Tibial artery (tissue), 4 donors: ENCODE measurements around the gene TULP3.

Experiments used
- DNase-seq, 2 donors: peaks; one replicate each; pipeline ENCODE4 v3.0.0-alpha.2; 2019
- H3K27ac ChIP-seq, 2 donors: fragments of 200-600 bp; sonication (generic) in 1 of 2; 1 replicate in 1 of 2; 2 replicates in 1 of 2; pipeline ENCODE4 v1.5.1; 2018 to 2019; ENCODE audit warnings: mild to moderate bottlenecking in 1 of 2
- H3K27me3 ChIP-seq, 2 donors: fragments of 200-600 bp; sonication (generic) in 1 of 2; one replicate each; pipeline versions ENCODE4 v1.5.1 to v1.6.0; 2016 to 2019
- H3K36me3 ChIP-seq, 3 donors: fragments of 200-600 bp; sonication (generic) in 2 of 3; one replicate each; pipeline ENCODE4 v1.5.1; 2016 to 2019; ENCODE audit warnings: mild to moderate bottlenecking in 2 of 3
- H3K4me1 ChIP-seq, 4 donors: fragments of 200-600 bp; sonication (generic) in 2 of 4; 1 replicate in 3 of 4; 2 replicates in 1 of 4; pipeline ENCODE4 v1.5.1; 2016 to 2019
- H3K4me3 ChIP-seq, 2 donors: fragments of 200-600 bp; sonication (generic) in 1 of 2; 1 replicate in 1 of 2; 2 replicates in 1 of 2; pipeline ENCODE4 v1.5.1; 2018 to 2019; ENCODE audit warnings: mild to moderate bottlenecking in 2 of 2
- H3K9me3 ChIP-seq, 3 donors: fragments of 200-600 bp; sonication (generic) in 1 of 3; one replicate each; pipeline ENCODE4 v1.5.1; 2016 to 2019
- intact Hi-C: fragments of 100-400 bp; cut with DNase I; formaldehyde crosslinking; loops from one replicate; pipeline ENCODE4 v1.15.0; 2023; ENCODE audit warnings: low total_unique reads
- TF ChIP-seq, protein P1 (sequence below), 2 experiments: fragments of 200-600 bp in 1 of 2; fragments of 450-650 bp in 1 of 2; IDR thresholded peaks; one replicate each; pipeline ENCODE4 v1.5.1; 2017 to 2019; ENCODE audit warnings: antibody characterized with exemption in 2 of 2, mild to moderate bottlenecking in 1 of 2, moderate library complexity in 1 of 2

TULP3 gene

DNA sequence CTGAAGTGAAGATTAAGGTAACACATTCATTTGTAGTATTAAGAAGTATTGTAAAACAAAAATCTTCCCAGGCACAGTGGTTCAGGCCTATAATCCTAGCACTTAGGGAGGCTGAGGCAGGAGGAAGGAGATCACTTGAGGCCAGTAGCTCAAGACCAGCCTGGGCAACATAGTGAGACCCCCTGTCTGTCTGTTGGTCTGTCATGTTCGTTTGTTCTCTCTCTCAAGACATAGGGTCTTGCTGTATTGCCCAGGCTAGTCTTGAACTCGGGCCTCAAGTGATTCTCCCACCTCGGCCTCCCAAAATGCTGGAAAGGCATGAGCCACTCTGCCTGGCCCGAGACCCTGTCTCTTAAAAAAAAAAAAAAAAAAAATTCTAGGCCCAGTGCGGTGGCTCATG is 6.7 kb downstream of the TULP3 start:
- no peaks in the 10 kb centered on the region for H3K36me3 ChIP-seq
- H3K27me3 ChIP-seq = no peaks in the 10 kb centered on the region
- intact Hi-C loops = no loop called here
- peaks cover 0 to 51% (median 18%) of the 10 kb centered on the region in 4 donors for H3K4me1 ChIP-seq
- TF ChIP-seq, protein P1, sequence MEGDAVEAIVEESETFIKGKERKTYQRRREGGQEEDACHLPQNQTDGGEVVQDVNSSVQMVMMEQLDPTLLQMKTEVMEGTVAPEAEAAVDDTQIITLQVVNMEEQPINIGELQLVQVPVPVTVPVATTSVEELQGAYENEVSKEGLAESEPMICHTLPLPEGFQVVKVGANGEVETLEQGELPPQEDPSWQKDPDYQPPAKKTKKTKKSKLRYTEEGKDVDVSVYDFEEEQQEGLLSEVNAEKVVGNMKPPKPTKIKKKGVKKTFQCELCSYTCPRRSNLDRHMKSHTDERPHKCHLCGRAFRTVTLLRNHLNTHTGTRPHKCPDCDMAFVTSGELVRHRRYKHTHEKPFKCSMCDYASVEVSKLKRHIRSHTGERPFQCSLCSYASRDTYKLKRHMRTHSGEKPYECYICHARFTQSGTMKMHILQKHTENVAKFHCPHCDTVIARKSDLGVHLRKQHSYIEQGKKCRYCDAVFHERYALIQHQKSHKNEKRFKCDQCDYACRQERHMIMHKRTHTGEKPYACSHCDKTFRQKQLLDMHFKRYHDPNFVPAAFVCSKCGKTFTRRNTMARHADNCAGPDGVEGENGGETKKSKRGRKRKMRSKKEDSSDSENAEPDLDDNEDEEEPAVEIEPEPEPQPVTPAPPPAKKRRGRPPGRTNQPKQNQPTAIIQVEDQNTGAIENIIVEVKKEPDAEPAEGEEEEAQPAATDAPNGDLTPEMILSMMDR (IDR thresholded peaks at IDR 0.05) = no peak
- no peak overlapping the region for H3K27ac ChIP-seq
- no peak overlapping the region for H3K4me3 ChIP-seq
- no peak for DNase-seq
- no peaks in the 10 kb centered on the region for H3K9me3 ChIP-seq

DNA sequence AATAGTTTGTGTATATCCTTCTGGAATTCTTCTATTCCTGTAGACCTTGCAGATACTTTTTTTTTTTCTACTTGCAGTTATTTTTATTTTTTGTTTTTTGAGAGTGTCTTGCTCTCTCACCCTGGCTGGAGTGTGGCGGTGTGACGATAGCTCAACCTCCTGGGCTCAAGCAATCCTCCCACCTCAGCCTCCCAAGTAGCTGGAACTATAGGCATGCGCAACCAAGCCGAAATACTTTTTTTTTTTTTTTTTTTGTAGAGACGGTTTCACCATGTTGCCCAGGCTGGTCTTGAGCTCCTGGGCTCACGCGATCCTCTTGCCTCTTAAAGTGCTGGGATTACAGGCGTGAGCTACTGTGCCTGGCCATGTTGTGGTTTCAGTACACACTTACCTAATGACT is 10.0 kb downstream of the TULP3 start:
- DNase-seq = no peak
- TF ChIP-seq, protein P1 (IDR thresholded peaks at IDR 0.05) = no peak
- intact Hi-C loops = no loop called here

GRCh38 chr12:2902272-2902880 is 11.7 kb downstream of the TULP3 start:
- peaks cover 0 to 13% (median 3%) of the 10 kb centered on the region in 4 donors for H3K4me1 ChIP-seq
- TF ChIP-seq, protein P1 (IDR thresholded peaks at IDR 0.05) = no peak
- no peak overlapping the region for H3K27ac ChIP-seq
- no peaks in the 10 kb centered on the region for H3K27me3 ChIP-seq
- peak in 1 of 2 donors; percentile 35 for DNase-seq
- H3K4me3 ChIP-seq = no peak overlapping the region
- intact Hi-C loops = no loop called here
- H3K36me3 ChIP-seq = no peaks in the 10 kb centered on the region
- no peaks in the 10 kb centered on the region for H3K9me3 ChIP-seq

More for the DNA sequence above, 10.0 kb downstream of the TULP3 start:
- H3K36me3 ChIP-seq = no peaks in the 10 kb centered on the region
- H3K9me3 ChIP-seq = no peaks in the 10 kb centered on the region
- H3K27ac ChIP-seq = no peak overlapping the region
- peaks cover 0 to 22% (median 5%) of the 10 kb centered on the region in 4 donors for H3K4me1 ChIP-seq
- H3K4me3 ChIP-seq = no peak overlapping the region
- no peaks in the 10 kb centered on the region for H3K27me3 ChIP-seq

DNA sequence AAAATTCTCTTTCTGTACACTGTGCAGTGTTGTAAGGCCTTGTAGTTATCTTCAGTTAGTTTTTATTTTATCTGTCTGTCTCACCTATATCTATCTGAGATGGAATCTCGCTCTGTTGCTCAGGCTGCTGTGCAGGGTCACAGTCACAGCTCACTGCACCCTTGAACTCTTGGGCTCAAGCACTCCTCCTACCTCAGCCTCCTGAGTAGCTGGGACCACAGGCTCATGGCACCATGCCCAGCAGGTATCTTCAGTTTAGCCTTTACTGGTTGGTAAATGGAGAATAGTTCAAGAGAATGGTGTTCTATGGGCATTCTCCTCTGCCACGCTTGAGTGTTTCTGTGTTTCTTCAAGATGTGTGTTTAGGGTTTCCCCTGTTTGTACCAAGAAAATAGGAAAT is 13.6 kb downstream of the TULP3 start:
- intact Hi-C loops = no loop called here
- H3K4me3 ChIP-seq = no peak overlapping the region
- TF ChIP-seq, protein P1 (IDR thresholded peaks at IDR 0.05) = no peak
- H3K36me3 ChIP-seq = peaks cover 0 to 2% (median 0%) of the 10 kb centered on the region in 3 donors
- no peak for DNase-seq
- no peaks in the 10 kb centered on the region for H3K27me3 ChIP-seq
- H3K4me1 ChIP-seq = peaks cover 0 to 13% (median 3%) of the 10 kb centered on the region in 4 donors
- H3K9me3 ChIP-seq = no peaks in the 10 kb centered on the region
- H3K27ac ChIP-seq = no peak overlapping the region

GRCh38 chr12:2912216-2912575 is 21.5 kb downstream of the TULP3 start:
- Histone ChIP-seq H3K4me3 (no peak overlapping the region), H3K9me3 (no peaks in the 10 kb centered on the region), H3K36me3 (peaks cover 27 to 60% (median 44%) of the 10 kb centered on the region in 3 donors), H3K4me1 (no peaks in the 10 kb centered on the region), H3K27ac (no peak overlapping the region), H3K27me3 (no peaks in the 10 kb centered on the region)
- TF ChIP-seq, protein P1 (IDR thresholded peaks at IDR 0.05) = no peak
- intact Hi-C loops = no loop called here
- DNase-seq = no peak

DNA sequence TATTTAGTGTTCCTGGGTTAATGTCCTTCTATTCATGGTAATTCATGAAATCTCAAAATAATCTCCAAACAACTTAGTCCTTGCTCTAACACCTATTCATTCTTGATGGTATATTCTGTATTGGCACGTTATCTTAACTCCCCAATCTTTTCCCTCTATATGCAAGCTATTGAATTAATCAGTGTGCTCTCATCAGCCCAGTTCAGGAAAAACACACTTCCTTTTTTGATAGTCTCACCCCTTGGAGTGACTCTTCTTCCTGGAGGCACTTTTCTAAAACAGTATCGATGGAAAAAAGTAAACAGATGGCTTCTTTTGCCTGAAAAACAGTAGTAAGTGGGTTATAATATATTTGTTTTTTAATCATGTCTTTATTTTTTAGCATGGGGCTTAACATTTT is 28.6 kb downstream of the TULP3 start:
- no peaks in the 10 kb centered on the region for H3K27me3 ChIP-seq
- H3K27ac ChIP-seq = no peak overlapping the region
- intact Hi-C loops = no loop called here
- TF ChIP-seq, protein P1 (IDR thresholded peaks at IDR 0.05) = no peak
- no peaks in the 10 kb centered on the region for H3K4me1 ChIP-seq
- H3K4me3 ChIP-seq = no peak overlapping the region
- DNase-seq = no peak
- H3K36me3 ChIP-seq = peaks cover 42 to 61% (median 61%) of the 10 kb centered on the region in 3 donors
- no peaks in the 10 kb centered on the region for H3K9me3 ChIP-seq
